Fibroblast of villous mesenchyme (primary cell): ENCODE results near the gene OR2A5. TPM values are rescaled to one million over a fixed set of nuclear protein-coding genes. Genes with fewer than 3 reads are reported as not detected.

Experiments
- small RNA-seq: library from RNA; depleted of rRNA; stranded (forward); fragments of <200 nt; gene quantifications from one replicate; pipeline ENCODE3, GENCODE V24; 2012
- total RNA-seq: library from RNA; depleted of rRNA; stranded (reverse); fragments of >200 nt; gene quantifications from 2 replicates; pipeline ENCODE4 v1.2.3, GENCODE V29; 2012

Gene OR2A5
- total RNA-seq, 1 donor: not detected

Small RNAs within 50 kb of the gene (small RNA-seq; reads per million reads assigned to genes)
- gene OR2A41P: not detected

Other genes with a start within 250 kb of the OR2A5 start
- gene TCAF1, start 146.8 kb upstream of the OR2A5 start, total RNA-seq: 66.7 and 95.4 TPM in 2 replicates
- gene OR2F2, start 113.7 kb upstream of the OR2A5 start, total RNA-seq: not detected in 2 replicates
- not detected in 2 replicates for gene OR2F1, start 94.1 kb upstream of the OR2A5 start, total RNA-seq
- under 0.01 TPM in 1 of 2 replicates, not detected in the other for gene OR6B1, start 48.6 kb upstream of the OR2A5 start, total RNA-seq
- not detected in 2 replicates for gene OR2A25, start 20.9 kb downstream of the OR2A5 start, total RNA-seq
- gene OR2A12, start 37.3 kb downstream of the OR2A5 start, total RNA-seq: not detected in 2 replicates
- not detected in 2 replicates for gene OR2A2, start 60.6 kb downstream of the OR2A5 start, total RNA-seq
- gene OR2A14, start 74.2 kb downstream of the OR2A5 start, total RNA-seq: not detected in 2 replicates
- gene CTAGE4, start 134.5 kb downstream of the OR2A5 start, total RNA-seq: 0.32 and 0.43 TPM in 2 replicates
- 0.97 and 3.0 TPM in 2 replicates for gene ARHGEF35, start 146.9 kb downstream of the OR2A5 start, total RNA-seq
- gene OR2A42, start 190.7 kb downstream of the OR2A5 start, total RNA-seq: under 0.01 TPM in 2 replicates
- under 0.01 and 0.32 TPM in 2 replicates for gene OR2A7, start 215.8 kb downstream of the OR2A5 start, total RNA-seq
- 0.43 TPM in 1 of 2 replicates, not detected in the other for gene CTAGE8, start 220.3 kb downstream of the OR2A5 start, total RNA-seq